OCI-LY1 (cell line): Measurements from ENCODE around the gene SP110.

Experiments
- H2AFZ ChIP-seq: fragments of 200-600 bp; sonication (generic), shearing (Covaris generic); 2 replicates; pipeline ENCODE4 v1.6.0; 2014; ENCODE audit warnings: antibody characterized with exemption, mild to moderate bottlenecking, low read length
- H3F3A ChIP-seq: fragments of 200-600 bp; sonication (generic), shearing (Covaris generic); 2 replicates; pipeline ENCODE4 v1.6.0; 2014; ENCODE audit warnings: mild to moderate bottlenecking, antibody characterized with exemption, low read length, moderate library complexity; ENCODE audit not compliant: insufficient read depth
- H3K27ac ChIP-seq: fragments of 200-600 bp; sonication (generic); 2 replicates; pipeline ENCODE4 v1.5.1; 2014; ENCODE audit warnings: low read length, mixed run types, mild to moderate bottlenecking, low read depth; ENCODE audit not compliant: poor library complexity, severe bottlenecking
- H3K27me3 ChIP-seq: fragments of 200-600 bp; sonication (generic); 2 replicates; pipeline ENCODE4 v1.6.0; 2014; ENCODE audit warnings: antibody characterized with exemption, mild to moderate bottlenecking, low read length, moderate library complexity; ENCODE audit not compliant: insufficient read depth
- H3K36me3 ChIP-seq: fragments of 200-600 bp; sonication (generic); 2 replicates; pipeline ENCODE4 v1.6.1; 2014; ENCODE audit warnings: mild to moderate bottlenecking, antibody characterized with exemption, low read length, moderate library complexity, mixed read lengths; ENCODE audit not compliant: insufficient read depth
- H3K4me1 ChIP-seq: fragments of 200-600 bp; sonication (generic); 2 replicates; pipeline ENCODE4 v1.5.1; 2014; ENCODE audit warnings: mild to moderate bottlenecking, low read length, moderate library complexity; ENCODE audit not compliant: insufficient read depth, severe bottlenecking
- H3K4me2 ChIP-seq: fragments of 200-600 bp; sonication (generic), shearing (Covaris generic); 2 replicates; pipeline ENCODE4 v1.6.1; 2014; ENCODE audit warnings: low read length
- H3K4me3 ChIP-seq: fragments of 200-600 bp; sonication (generic); 2 replicates; pipeline ENCODE4 v1.5.1; 2014; ENCODE audit warnings: low read length, low read depth, mild to moderate bottlenecking, mixed read lengths; ENCODE audit not compliant: poor library complexity, severe bottlenecking
- H3K79me2 ChIP-seq: fragments of 200-600 bp; shearing (Covaris generic); 2 replicates; pipeline ENCODE4 v1.6.1; 2016; ENCODE audit warnings: mixed run types, low read length, mixed read lengths; ENCODE audit not compliant: insufficient read depth
- H3K9ac ChIP-seq: fragments of 200-600 bp; sonication (generic), shearing (Covaris generic); 2 replicates; pipeline ENCODE4 v1.6.1; 2014; ENCODE audit warnings: mild to moderate bottlenecking, low read length, mixed read lengths
- H3K9me2 ChIP-seq: fragments of 200-600 bp; sonication (generic), shearing (Covaris generic); 2 replicates; pipeline ENCODE4 v1.6.1; 2014; ENCODE audit warnings: low read depth, mild to moderate bottlenecking, low read length, mixed read lengths
- H3K9me3 ChIP-seq: fragments of 200-600 bp; shearing (Covaris generic); 2 replicates; pipeline ENCODE4 v1.6.1; 2014; ENCODE audit warnings: low read length, mixed read lengths
- H4K20me1 ChIP-seq: fragments of 200-600 bp; sonication (generic), shearing (Covaris generic); 2 replicates; pipeline ENCODE4 v1.6.0; 2016; ENCODE audit warnings: mild to moderate bottlenecking, low read length; ENCODE audit not compliant: insufficient read depth
- EZH2 ChIP-seq: fragments of 200-600 bp; sonication (generic), shearing (Covaris generic); IDR thresholded peaks from 2 replicates; pipeline ENCODE4 v1.8.0; 2017; ENCODE audit warnings: borderline replicate concordance, mixed run types, mild to moderate bottlenecking, antibody characterized with exemption, low read length, moderate library complexity, mixed read lengths
- TF ChIP-seq, protein P1 (sequence below): fragments of 200-600 bp; sonication (generic), shearing (Covaris generic); IDR thresholded peaks from 2 replicates; pipeline ENCODE4 v1.5.1; 2017; ENCODE audit warnings: mild to moderate bottlenecking, antibody characterized with exemption, low read length, moderate library complexity, mixed read lengths

Gene SP110

GRCh38 chr2:230221493-230221892 lies 1.7 kb upstream of the SP110 start:
- peak overlapping the region; percentile 85 for H3K27ac ChIP-seq

DNA sequence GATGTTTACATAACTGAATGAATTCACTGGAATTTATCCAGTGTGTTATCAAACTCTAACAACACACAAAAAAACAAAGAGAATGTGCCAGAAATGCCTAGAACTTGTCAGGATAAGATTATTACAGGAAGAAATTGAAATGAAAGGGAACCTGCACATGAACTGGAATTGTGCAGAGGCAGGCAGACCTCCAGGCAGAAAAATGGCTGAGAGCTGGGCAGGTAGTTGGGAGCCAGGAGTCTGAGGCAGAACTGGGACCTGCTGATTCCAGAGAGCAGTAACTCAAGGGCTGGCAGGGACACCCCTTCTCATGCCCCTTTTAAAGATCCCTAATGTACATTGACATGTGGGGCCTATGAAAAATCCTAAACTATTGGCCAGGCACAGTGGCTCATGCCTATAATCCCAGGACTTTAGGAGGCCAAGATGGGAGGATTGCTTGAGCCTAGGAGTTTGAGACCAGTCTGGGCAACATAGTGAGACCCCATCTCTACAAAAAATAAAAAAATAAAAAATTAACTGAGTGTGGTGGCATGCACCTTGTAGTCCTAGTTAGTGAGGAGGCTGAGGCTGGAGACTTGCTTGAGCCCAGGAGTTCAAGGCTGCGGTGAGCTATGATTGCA lies 674 bp upstream of the SP110 start:
- no peaks in the 10 kb centered on the region for H3F3A ChIP-seq
- peak overlapping the region; percentile 83 for H3K9ac ChIP-seq
- no peaks in the 10 kb centered on the region for H3K9me3 ChIP-seq
- peak overlapping the region; percentile 81 for H3K4me3 ChIP-seq
- H4K20me1 ChIP-seq = no peaks in the 10 kb centered on the region
- TF ChIP-seq EZH2 = no peak
- TF ChIP-seq, protein P1, sequence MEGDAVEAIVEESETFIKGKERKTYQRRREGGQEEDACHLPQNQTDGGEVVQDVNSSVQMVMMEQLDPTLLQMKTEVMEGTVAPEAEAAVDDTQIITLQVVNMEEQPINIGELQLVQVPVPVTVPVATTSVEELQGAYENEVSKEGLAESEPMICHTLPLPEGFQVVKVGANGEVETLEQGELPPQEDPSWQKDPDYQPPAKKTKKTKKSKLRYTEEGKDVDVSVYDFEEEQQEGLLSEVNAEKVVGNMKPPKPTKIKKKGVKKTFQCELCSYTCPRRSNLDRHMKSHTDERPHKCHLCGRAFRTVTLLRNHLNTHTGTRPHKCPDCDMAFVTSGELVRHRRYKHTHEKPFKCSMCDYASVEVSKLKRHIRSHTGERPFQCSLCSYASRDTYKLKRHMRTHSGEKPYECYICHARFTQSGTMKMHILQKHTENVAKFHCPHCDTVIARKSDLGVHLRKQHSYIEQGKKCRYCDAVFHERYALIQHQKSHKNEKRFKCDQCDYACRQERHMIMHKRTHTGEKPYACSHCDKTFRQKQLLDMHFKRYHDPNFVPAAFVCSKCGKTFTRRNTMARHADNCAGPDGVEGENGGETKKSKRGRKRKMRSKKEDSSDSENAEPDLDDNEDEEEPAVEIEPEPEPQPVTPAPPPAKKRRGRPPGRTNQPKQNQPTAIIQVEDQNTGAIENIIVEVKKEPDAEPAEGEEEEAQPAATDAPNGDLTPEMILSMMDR = no peak
- H2AFZ ChIP-seq = no peak overlapping the region
- H3K27me3 ChIP-seq = no peaks in the 10 kb centered on the region
- H3K27ac ChIP-seq = peak overlapping the region; percentile 85
- H3K4me2 ChIP-seq = peak overlapping the region; percentile 84
- peaks cover 28% of the 10 kb centered on the region for H3K36me3 ChIP-seq
- H3K4me1 ChIP-seq = peaks cover 73% of the 10 kb centered on the region
- H3K79me2 ChIP-seq = peaks cover 22% of the 10 kb centered on the region
- H3K9me2 ChIP-seq = no peaks in the 10 kb centered on the region

More at GRCh38 chr2:230221493-230221892, 1.7 kb upstream of the SP110 start:
- Histone ChIP-seq H3K36me3 (peaks cover 18% of the 10 kb centered on the region), H3K9ac (no peak overlapping the region; the same call in 1 of the 2 replicates), H2AFZ (no peak overlapping the region), H3K4me1 (peaks cover 83% of the 10 kb centered on the region), H3K27me3 (no peaks in the 10 kb centered on the region), H3K4me2 (peak overlapping the region; percentile 53), H3K4me3 (no peak overlapping the region), H3K79me2 (peaks cover 22% of the 10 kb centered on the region), H3K9me3 (no peaks in the 10 kb centered on the region), H4K20me1 (no peaks in the 10 kb centered on the region), H3K9me2 (no peaks in the 10 kb centered on the region), H3F3A (0 out of 2 replicates have a peak, but pooled peaks cover 4% of the 10 kb centered on the region)
- TF ChIP-seq, protein P1 = no peak
- TF ChIP-seq EZH2 = no peak

- Histone ChIP-seq H3K4me1 (peaks cover 53% of the 10 kb centered on the region), H3K79me2 (peaks cover 22% of the 10 kb centered on the region), H3F3A (no peaks in the 10 kb centered on the region), H3K36me3 (peaks cover 48% of the 10 kb centered on the region), H4K20me1 (no peaks in the 10 kb centered on the region), H3K27ac (peak overlapping the region; percentile 85), H2AFZ (no peak overlapping the region), H3K27me3 (no peaks in the 10 kb centered on the region), H3K4me3 (peak overlapping the region; percentile 81), H3K9me2 (no peaks in the 10 kb centered on the region), H3K9me3 (no peaks in the 10 kb centered on the region), H3K4me2 (peak overlapping the region; percentile 84), H3K9ac (peak overlapping the region; percentile 83)
- TF ChIP-seq, protein P1 = no peak
- TF ChIP-seq EZH2 = no peak
Measured at GRCh38 chr2:230218421-230218820, 1.4 kb downstream of the SP110 start.
